Right atrium auricular region (tissue), 2 donors: ENCODE measurements around the gene LIN9. TPM values are rescaled to one million over a fixed set of nuclear protein-coding genes. Genes with fewer than 3 reads are reported as not detected.
"Not testable (repeated sequence)": the region's sequence is repeated elsewhere in the genome, so short reads cannot be mapped to it uniquely, and the experiment has no call there.

Experiments
- DNase-seq: peaks from one replicate; pipeline ENCODE4 v3.0.0-alpha.2; 2019; ENCODE audit warnings: low spot score
- H3K27ac ChIP-seq, 2 donors: fragments of 200-600 bp; sonication (generic); 1 replicate in 1 of 2; 2 replicates in 1 of 2; pipeline ENCODE4 v1.5.1; 2016 to 2019
- H3K27me3 ChIP-seq, 2 donors: fragments of 200-600 bp; sonication (generic); one replicate each; pipeline versions ENCODE4 v1.5.1 to v1.6.0; 2017 to 2019
- H3K36me3 ChIP-seq: fragments of 200-600 bp; sonication (generic); one replicate; pipeline ENCODE4 v1.5.1; 2016
- H3K4me1 ChIP-seq, 2 donors: fragments of 200-600 bp; sonication (generic); one replicate each; pipeline versions ENCODE4 v1.5.1 to v1.6.0; 2017 to 2019
- H3K4me3 ChIP-seq, 2 donors: fragments of 200-600 bp; sonication (generic); 1 replicate in 1 of 2; 2 replicates in 1 of 2; pipeline ENCODE4 v1.5.1; 2017 to 2019; ENCODE audit warnings: mild to moderate bottlenecking in 1 of 2, moderate library complexity in 1 of 2
- H3K9me3 ChIP-seq, 2 donors: fragments of 200-600 bp; sonication (generic); one replicate each; pipeline ENCODE4 v1.5.1; 2019
- CTCF ChIP-seq, 2 donors: fragments of 200-600 bp; sonication (generic); IDR thresholded peaks; one replicate each; pipeline ENCODE4 v1.5.1; 2019; ENCODE audit warnings: antibody characterized with exemption in 2 of 2
- total RNA-seq, 2 donors: library from RNA; depleted of rRNA; stranded (reverse); fragments of >200 nt; gene quantifications; one replicate each; pipeline ENCODE4 v1.1.0, GENCODE V29; 2016

The LIN9 gene
- total RNA-seq, 2 donors from 2014 or later: 2.9 to 11.0 TPM

GRCh38 chr1:226342656-226343055 lies 33.7 kb upstream of the LIN9 start:
- Histone ChIP-seq H3K9me3 (no peaks in the 10 kb centered on the region), H3K27me3 (no peaks in the 10 kb centered on the region), H3K27ac (no peak overlapping the region), H3K4me3 (no peak overlapping the region), H3K36me3 (no peaks in the 10 kb centered on the region), H3K4me1 (no peaks in the 10 kb centered on the region)
- no peak for TF ChIP-seq CTCF (IDR thresholded peaks at IDR 0.05)
- DNase-seq: no peak

GRCh38 chr1:226340111-226340510 lies 31.1 kb upstream of the LIN9 start:
- not testable (repeated sequence) for H3K4me3 ChIP-seq

GRCh38 chr1:226337276-226337875 lies 28.4 kb upstream of the LIN9 start:
- H3K4me1 ChIP-seq: no peaks in the 10 kb centered on the region
- H3K4me3 ChIP-seq: no peak overlapping the region
- H3K27me3 ChIP-seq: no peaks in the 10 kb centered on the region
- H3K9me3 ChIP-seq: no peaks in the 10 kb centered on the region
- no peaks in the 10 kb centered on the region for H3K36me3 ChIP-seq
- no peak for TF ChIP-seq CTCF (IDR thresholded peaks at IDR 0.05)
- no peak overlapping the region for H3K27ac ChIP-seq
- DNase-seq: no peak

More at GRCh38 chr1:226340111-226340510, 31.1 kb upstream of the LIN9 start:
- H3K36me3 ChIP-seq, H3K27ac ChIP-seq, H3K9me3 ChIP-seq, DNase-seq, H3K4me1 ChIP-seq, H3K27me3 ChIP-seq: not testable (repeated sequence)

DNA sequence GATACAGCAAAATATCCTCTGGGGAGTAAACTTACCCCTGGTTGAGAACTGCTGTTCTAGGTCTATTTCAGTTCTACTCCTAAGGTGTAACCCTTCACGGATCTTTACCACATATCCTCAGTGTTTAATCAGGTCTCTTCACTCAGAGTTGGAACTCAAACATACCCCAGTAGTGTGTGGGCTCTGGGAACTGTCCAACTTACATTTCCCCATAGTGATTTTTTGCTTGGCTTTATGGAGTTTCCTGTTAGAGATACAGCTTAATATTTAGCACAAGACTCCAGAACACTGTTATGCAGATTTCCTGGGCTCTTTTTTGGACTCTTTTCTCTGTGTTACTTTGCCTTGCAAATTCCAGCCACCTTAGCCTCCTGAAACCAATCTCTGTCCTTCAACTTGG lies 26.7 kb upstream of the LIN9 start:
- no peak overlapping the region for H3K4me3 ChIP-seq
- TF ChIP-seq CTCF (IDR thresholded peaks at IDR 0.05): no peak
- no peak for DNase-seq
- H3K9me3 ChIP-seq: no peaks in the 10 kb centered on the region
- no peaks in the 10 kb centered on the region for H3K36me3 ChIP-seq
- no peaks in the 10 kb centered on the region for H3K27me3 ChIP-seq
- no peaks in the 10 kb centered on the region for H3K4me1 ChIP-seq
- H3K27ac ChIP-seq: no peak overlapping the region

GRCh38 chr1:226332947-226333346 lies 24.0 kb upstream of the LIN9 start:
- H3K4me1 ChIP-seq: no peaks in the 10 kb centered on the region
- no peaks in the 10 kb centered on the region for H3K36me3 ChIP-seq
- H3K4me3 ChIP-seq: no peak overlapping the region
- no peak overlapping the region for H3K27ac ChIP-seq
- H3K27me3 ChIP-seq: no peaks in the 10 kb centered on the region
- no peak for DNase-seq
- no peak for TF ChIP-seq CTCF (IDR thresholded peaks at IDR 0.05)
- H3K9me3 ChIP-seq: no peaks in the 10 kb centered on the region

GRCh38 chr1:226329237-226329636 lies 20.3 kb upstream of the LIN9 start:
- no peak for TF ChIP-seq CTCF (IDR thresholded peaks at IDR 0.05)

More at GRCh38 chr1:226329237-226329636, 20.3 kb upstream of the LIN9 start:
- no peak for DNase-seq
- Histone ChIP-seq H3K27ac (no peak overlapping the region), H3K9me3 (no peaks in the 10 kb centered on the region), H3K36me3 (no peaks in the 10 kb centered on the region), H3K4me1 (no peaks in the 10 kb centered on the region), H3K27me3 (no peaks in the 10 kb centered on the region), H3K4me3 (no peak overlapping the region)
